ENCODE data around the gene GTF3C2.

Gene GTF3C2, protein sequence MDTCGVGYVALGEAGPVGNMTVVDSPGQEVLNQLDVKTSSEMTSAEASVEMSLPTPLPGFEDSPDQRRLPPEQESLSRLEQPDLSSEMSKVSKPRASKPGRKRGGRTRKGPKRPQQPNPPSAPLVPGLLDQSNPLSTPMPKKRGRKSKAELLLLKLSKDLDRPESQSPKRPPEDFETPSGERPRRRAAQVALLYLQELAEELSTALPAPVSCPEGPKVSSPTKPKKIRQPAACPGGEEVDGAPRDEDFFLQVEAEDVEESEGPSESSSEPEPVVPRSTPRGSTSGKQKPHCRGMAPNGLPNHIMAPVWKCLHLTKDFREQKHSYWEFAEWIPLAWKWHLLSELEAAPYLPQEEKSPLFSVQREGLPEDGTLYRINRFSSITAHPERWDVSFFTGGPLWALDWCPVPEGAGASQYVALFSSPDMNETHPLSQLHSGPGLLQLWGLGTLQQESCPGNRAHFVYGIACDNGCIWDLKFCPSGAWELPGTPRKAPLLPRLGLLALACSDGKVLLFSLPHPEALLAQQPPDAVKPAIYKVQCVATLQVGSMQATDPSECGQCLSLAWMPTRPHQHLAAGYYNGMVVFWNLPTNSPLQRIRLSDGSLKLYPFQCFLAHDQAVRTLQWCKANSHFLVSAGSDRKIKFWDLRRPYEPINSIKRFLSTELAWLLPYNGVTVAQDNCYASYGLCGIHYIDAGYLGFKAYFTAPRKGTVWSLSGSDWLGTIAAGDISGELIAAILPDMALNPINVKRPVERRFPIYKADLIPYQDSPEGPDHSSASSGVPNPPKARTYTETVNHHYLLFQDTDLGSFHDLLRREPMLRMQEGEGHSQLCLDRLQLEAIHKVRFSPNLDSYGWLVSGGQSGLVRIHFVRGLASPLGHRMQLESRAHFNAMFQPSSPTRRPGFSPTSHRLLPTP

DNA sequence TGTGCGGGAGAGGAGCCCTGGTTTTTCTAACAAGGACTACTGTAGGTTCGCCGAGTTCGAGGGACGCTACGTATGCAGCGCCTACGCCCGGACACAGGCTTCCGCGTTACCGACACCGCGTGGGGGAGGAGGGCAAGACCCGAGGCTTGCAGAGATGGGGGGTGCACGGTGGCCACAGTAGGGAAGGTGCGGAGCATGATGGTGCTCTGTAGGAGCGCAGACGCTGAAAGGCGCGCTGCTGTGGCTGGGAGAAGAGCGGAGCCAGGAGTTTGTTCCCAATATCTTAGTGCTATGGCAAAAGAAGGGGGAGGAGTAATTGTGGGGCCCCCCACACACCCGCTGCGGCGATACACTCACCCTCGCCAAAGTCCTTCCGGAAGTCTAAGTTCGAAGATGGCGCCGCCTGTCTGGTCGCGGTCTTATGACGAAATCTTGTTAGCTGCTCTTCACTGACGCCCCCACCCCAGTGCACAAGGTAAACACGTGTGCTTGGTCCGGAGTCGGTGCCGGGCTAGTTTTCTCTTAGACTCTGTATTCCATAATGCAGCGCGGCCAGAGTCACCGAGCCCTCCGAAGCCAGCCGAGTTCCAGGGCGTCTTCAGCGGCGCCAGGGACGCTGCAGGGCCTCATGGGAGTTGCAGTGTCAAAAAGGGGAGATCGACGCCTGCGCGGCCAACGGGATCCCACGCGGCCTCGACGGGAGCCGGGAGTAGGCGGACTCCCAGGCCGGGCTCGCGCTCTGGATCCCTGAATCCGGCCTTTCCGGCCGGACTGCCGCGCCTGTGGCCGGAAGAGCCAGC is at the start of gene GTF3C2:
TSS of gene GTF3C2 (minus strand) at position 383 of the 800 bp plus-strand sequence. CDS start 13,210 bp downstream, outside the sequence.
- DNase-seq, result peak; percentile 84 to 85

DNA sequence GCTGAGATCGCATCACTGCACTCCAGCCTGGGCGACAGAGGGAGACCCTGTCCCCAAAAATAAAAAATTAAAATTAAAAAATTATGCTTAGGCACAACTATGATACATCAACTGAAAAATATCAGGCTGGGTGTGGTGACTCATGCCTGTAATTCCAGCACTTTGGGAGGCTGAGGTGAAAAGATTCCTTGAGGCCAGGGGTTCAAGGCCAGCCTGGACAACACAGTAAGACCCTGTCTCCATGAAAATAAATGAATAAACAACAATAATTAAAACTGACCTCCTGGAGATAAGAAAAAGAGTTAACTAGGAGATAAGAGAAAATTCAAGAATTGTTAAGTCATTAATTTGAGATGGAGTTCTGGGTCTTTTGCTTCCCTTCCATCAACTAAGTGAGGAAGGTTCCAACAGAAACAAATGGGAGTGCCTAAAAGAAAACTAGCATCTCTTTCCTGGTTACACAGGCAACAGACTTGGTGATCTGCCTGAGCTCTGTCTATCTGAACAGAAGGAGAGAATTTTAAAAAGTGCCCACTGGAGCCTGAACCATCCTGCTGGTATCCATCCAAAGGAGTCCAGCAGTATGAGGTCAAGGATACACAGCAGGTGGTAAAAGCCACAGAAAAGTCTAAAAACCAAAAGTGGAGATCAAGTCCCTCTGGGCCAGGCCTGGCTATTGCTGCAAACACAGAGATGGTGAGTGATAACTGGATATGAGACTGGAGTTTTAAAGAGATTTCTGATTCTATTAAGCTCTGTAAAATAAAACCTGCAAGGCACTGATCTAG is 44.0 kb upstream of the GTF3C2 start:
- DNase-seq, result no peak

GRCh38 chr2:27398962-27399361 is 42.4 kb upstream of the GTF3C2 start:
- DNase-seq, result no peak

- DNase-seq, result no peak
Measured at GRCh38 chr2:27393225-27393624, 36.7 kb upstream of the GTF3C2 start.

DNA sequence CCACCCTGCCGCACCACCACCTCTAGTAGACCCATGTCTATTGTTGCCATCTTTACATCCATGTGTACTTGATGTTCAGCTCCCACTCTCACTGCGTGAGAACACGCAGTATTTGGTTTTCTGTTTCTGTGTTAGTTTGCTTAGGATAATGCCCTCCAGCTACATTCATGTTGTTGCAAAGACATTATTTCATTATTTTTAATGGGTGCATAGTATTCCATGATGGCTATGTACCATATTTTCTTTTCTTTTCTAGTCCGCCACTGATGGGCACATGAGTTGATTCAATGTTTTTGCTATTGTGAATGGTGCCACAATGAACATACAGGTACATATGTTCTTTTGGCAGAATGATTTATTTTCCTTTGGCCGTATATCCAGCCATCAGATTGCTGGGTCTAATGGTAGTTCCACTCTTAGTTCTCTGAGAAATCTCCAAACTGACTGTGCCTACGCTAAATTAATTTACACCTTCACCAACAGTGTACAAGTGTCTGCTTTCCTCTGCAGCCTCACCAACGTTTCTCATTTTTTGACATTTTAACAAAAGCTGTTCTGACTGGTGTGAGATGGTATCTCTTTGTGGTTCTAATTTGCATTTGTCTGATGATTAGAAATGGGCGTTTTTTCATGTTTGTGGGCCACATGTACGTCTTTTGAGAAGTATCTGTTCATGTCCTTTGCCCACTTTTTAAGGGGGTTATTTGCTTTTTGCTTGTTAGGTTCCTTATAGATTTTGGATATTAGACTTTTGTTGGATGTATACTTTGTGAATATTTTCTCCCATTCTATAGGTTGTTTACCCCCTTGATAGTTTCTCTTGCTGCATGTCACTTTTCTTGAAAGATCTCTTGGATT is 34.5 kb upstream of the GTF3C2 start:
- no peak for DNase-seq

DNA sequence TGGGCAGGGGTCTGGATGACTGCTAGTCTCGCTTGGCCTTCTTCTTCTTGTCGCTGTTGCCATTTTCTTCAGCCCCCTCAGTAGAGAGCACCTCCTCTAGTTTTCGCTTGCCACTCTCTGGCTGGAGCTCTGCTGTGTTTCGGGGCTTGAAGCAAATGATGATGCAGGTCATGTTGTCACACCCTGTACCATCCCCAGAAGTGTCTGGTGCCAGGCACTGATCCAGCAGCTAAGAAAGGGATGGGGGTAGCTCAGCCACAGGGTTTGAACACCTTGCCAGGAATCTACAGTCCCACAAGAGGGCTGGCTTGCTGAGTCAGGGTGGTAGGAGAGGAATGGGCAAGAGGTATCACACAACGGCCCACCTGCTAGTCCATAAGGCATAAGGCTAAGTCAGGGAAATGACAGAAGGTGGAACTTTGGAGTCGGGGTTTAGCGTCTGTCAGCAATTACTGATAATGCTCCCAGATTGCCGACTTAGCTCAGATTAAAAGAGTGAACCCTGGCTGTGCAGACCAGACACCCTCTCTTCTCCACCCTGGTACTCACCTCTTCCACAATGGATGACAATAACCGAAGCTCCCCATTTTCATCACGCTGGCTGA is 25.1 kb upstream of the GTF3C2 start:
- DNase-seq, result no peak

GRCh38 chr2:27380626-27381545 is 24.3 kb upstream of the GTF3C2 start, which contains the start of gene ZNF513:
Gene ZNF513 (minus strand): TSS chr2:27380734. CDS start chr2:27380526, 208 bp downstream.
- peak; percentile 43 to 87 for DNase-seq

- no peak for DNase-seq
Measured at GRCh38 chr2:27379836-27380625, 23.5 kb upstream of the GTF3C2 start.

DNA sequence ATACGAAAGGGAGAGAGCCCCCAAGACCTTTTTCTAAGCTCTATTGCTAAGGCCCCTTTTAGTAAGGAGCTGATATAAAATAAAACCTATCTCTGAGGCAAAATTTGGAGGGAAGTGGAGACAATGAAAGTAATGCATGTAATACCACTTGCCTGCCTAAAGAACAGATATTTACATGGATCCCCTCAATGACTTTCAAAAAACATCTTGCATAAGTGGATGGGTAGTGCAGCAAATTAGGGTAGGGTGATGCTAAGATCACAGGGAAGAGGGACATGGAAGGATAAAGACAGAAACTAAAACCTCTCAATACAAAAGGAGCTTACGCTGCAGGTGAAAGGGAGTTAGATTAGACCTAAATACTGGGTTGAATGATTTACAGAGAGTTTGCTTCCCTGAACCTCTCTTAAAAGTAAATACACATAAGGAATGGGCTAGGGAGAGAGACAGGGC is 22.8 kb upstream of the GTF3C2 start:
- DNase-seq, result no peak

DNA sequence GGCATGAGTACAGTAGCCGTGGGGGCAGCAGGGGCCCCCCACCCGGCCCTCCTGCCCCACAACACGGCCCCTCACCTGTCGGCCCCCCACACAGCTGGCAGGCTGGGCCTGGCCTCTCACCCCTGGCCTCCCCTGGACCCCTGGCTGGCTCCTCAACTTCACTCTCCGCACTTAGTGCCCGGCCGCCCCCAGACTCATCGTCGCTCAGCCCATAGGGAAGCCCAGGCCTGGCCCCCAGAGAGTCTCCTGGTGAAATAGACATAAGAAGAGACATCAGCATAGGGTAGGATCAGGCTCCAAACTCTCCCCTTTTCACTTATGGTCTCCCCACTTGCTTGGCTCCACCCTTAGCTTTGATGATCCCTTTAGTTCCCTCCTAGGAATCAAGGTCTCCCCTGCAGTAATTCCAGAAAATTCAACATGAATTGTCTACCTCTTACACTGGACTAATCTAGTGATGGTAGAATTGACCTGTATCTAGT is 22.3 kb upstream of the GTF3C2 start:
- DNase-seq, result no peak

- no peak for DNase-seq
Measured at GRCh38 chr2:27378096-27378808, 21.7 kb upstream of the GTF3C2 start.

- no peak for DNase-seq
Measured at GRCh38 chr2:27377618-27378095, 21.1 kb upstream of the GTF3C2 start.

DNA sequence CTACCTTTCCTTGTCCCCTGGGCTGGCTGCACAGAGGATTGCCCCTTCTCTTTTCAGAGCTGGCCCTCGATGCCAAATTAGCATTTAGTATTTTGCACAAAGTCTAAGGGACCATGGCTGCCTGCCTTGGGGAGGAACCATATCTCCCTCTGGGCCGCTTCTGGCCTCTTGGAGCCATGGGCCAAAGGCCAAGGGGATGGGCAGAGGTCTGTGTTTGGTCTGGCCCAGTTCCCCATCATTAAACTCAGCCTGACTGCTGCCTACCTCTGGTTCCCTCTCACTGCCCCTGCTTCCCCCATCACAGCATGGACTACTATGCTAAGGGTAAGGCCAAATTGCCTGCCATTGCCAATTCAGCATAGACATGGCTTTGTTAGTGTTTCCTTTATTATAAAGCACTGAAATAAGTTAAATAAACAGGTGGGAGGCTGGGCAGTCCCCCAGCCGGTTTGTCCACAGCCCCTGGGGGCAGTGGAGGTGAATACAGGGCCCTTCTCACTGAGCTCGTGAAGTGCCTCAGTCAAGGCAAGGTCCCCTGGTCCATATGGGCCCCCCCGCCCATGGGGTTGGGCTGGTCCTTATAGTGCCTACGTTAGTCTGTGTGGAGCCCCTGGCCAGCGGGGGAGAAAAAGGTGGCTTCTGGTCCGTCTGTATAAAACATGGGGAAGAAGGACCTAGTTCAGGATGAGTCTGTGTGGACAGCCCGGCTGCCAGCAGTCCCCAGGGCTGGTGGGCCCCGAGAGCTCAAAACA is 20.5 kb upstream of the GTF3C2 start:
- DNase-seq, result no peak

DNA sequence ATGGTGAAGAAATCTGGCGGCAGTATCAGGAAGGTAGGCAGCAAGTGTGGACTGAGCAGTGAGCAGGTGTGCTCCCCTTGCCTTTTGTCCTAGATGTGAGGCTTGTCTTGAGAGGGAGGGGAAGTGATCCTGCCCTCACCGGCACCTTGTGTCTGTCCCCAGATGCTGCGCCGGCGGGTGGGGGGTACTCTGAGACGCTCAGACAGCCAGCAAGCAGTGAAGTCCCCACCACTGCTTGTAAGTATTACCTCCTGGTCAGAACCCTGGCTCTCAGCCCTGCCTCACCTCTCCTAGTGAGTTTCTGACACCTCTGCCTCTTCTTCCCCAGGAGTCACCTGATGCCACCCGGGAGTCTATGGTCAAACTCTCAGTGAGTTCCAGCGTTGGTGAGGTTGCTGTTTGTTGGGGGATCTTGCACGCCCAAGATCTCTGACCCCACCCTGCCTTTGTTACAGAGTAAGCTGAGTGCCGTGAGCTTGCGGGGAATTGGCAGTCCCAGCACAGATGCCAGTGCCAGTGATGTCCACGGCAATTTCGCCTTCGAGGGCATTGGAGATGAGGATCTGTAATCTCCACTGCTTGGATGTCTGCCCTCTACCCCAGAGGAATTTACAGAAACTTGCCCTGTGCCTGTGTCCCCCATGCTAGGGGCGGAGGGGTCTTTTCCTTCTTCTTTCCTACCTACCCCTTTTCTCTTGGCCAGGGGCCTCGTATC is 19.7 kb upstream of the GTF3C2 start:
- no peak for DNase-seq

DNA sequence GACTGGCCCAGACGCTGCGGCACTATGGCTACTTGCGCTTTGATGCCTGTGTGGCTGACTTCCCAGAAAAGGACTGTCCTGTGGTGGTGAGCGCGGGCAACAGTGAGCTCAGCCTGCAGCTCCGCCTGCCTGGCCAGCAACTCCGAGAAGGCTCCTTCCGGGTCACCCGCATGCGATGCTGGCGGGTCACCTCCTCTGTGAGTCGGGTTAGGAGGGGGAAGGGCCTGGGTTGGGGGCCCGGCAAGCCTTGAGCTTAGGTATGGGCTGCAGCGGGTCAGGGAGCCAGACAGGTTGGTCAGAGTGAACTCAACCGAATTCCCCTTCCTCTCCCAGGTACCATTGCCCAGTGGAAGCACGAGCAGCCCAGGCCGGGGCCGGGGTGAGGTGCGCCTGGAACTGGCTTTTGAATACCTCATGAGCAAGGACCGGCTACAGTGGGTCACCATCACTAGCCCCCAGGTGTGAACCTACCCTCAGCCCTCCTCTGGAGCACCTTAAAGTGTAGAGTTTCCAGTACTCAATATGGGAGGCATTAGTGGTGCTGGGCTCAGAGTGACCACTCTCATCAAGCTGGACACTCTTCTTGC is 19.0 kb upstream of the GTF3C2 start:
- no peak for DNase-seq

GRCh38 chr2:27373567-27373966 is 17.0 kb upstream of the GTF3C2 start:
- DNase-seq, result no peak
